K562 treated with DMSO at 1 percent for 24 hours (cell line): Measurements from ENCODE around the gene EIPR1. TPM values are rescaled to one million over a fixed set of nuclear protein-coding genes. Genes with fewer than 3 reads are reported as not detected.

Source experiments
- total RNA-seq: library from RNA; unstranded; fragments of 300-600 nt; gene quantifications from 2 replicates; pipeline ENCODE4 v1.2.3, GENCODE V29; 2022; ENCODE audit warnings: low read depth; ENCODE audit not compliant: insufficient read depth

The EIPR1 gene
- 27.6 and 28.5 TPM in 2 replicates for total RNA-seq

DNA sequence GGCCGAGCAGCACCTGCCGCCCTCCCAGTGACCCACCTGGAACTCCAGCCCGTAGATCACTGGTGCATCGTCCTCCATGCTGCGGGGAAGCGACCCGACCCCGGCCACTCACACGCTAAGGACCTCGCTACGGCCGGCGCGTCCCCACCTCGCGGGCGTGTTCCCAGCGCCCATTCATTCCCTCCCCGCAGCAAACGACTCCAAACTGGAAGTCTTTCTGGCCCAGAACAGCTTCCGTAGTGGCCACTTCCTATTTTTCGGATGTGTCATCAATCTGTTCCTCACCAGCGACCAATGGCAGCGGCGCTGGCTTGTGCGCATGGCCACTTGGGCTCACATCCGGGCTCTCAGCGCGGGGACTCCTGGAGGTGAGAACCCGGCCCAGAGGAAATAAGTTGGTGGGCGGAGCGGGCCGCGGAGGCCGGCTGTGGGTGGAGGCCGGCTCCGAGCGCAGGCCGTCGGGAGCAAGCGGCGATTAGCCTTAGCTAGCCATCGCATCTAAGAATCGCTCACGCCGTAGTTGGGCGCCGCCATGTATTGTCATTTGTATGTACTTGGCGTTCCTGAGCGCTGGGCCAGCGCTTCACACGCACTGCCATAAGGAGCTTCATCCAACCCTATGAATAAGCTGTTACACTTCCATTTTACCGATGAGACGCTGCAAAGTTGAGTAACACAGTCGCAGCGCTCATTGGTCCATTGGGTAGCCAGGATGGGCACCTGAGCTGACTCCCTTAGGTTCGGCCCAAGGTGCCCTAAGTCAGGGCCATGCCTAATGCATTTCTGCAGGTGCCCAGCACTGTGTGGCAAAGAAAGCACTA is at the start of gene EIPR1:
TSS of gene EIPR1 (minus strand) at position 207 of the 821 bp plus-strand sequence. CDS start at position 78, 129 bp downstream.

DNA sequence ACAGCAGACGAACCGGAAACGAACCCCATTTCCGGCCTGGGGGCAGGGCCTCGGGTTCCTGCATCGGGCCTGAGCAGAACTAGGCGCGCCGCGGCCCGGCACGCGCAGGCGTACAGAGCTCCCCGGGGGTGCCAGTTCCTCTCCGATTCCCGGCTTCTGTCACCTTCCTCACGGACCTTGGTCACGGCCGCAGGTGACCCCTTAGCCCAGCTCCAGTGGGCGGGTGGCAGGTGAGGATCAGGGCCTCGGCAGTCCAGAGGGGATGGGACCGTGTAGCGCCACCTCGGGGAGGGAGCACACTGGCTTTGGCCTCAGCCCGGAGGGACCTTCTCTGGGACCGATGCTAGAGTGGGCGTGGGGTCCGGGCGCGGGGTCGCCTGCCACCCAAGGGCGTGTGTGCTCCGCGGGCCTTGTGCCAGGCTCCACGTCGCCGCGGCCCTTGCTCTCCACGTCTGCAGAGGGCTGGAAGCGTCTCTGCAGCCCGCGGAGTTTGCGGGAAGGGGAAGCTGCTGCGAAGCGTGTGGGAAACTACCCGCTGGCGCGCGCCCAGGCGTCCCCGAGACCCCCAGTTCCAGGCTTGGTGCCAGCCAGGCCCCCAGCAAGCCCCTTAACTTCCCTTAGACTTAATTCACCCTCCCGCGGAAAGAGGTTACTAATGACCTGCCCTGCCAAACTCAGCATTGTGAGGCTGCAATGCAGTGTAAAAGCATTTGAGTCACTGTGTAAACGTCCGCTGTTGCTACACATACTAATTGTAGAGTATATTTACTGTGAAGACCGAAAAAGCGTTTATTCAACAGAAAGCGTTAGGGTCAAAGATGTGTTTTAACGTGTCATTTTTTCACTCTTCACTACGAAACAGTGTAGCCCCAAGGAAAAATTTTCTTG is 2.3 kb upstream of the EIPR1 start, which contains the start of gene TRAPPC12:
TSS of gene TRAPPC12 (plus strand) at position 48 of the 888 bp plus-strand sequence. CDS start 7,930 bp downstream, outside the sequence.

Other genes with a start within 250 kb of the EIPR1 start
- 82.4 and 90.1 TPM in 2 replicates for gene TRAPPC12, start 1.9 kb upstream of the EIPR1 start, total RNA-seq
- 48.9 and 54.1 TPM in 2 replicates for gene ADI1, start 141.7 kb upstream of the EIPR1 start, total RNA-seq
- gene RNASEH1, start 180.5 kb upstream of the EIPR1 start, total RNA-seq = 15.7 and 17.1 TPM in 2 replicates
- 2,173 and 2,351 TPM in 2 replicates for gene RPS7, start 197.4 kb upstream of the EIPR1 start, total RNA-seq
- 11.0 and 12.1 TPM in 2 replicates for gene COLEC11, start 217.3 kb upstream of the EIPR1 start, total RNA-seq